SHP77 (cell line): ENCODE results near the gene G6PC1.
"Not testable (repeated sequence)": the region's sequence is repeated elsewhere in the genome, so short reads cannot be mapped to it uniquely, and the experiment has no call there.

Source experiments
- DNase-seq, 2 experiments: peaks; one replicate each; lab custom pipeline; 2025; lab: John Stamatoyannopoulos, UW

Gene G6PC1

DNA sequence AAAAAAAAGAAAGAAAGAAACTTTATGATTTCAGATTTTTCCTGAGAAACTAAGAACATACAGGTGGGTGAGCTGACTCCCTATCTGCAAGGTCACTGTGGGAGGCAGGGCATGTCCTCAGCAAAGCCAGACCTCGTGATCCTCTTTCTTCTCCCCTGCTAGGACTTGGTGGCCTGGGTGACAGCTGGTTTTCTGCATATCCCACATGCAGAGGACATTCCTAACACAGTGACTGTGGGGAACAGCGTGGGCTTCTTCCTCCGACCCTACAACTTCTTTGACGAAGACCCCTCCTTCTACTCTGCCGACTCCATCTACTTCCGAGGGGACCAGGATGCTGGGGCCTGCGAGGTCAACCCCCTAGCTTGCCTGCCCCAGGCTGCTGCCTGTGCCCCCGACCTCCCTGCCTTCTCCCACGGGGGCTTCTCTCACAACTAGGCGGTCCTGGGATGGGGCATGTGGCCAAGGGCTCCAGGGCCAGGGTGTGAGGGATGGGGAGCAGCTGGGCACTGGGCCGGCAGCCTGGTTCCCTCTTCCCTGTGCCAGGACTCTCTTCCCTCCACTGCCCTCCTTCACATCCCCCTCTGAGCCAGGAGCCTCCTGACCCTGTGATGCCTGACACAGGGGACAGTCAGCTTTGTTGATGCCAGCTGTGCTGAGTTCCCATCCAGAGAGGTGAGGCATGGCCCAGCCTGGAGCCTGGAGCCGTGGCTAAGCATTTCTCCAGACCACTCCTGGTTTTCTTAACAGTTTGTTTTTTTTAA is 26.5 kb upstream of the G6PC1 start:
- not testable (repeated sequence) for DNase-seq

DNA sequence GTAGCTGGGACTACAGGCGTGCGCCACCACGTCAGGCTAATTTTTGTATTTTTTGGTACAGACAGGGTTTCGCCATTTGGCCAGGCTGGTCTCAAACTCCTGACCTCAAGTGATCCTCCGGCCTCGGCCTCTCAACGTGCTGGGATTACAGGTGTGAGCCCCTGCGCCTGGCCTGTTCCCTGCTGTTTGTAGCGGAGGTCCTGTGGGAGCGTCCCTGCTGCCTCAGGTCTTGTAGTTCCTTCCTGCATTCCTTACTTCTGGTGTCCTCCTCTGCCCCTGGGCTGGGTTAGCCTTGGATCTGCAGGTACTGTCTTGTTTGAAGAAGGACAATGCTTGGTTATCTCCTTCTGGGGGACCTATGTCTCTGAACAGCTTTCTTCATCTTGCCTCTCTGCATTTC is 23.6 kb upstream of the G6PC1 start:
- DNase-seq, result no peak

GRCh38 chr17:42878123-42878880 is 22.3 kb upstream of the G6PC1 start:
- DNase-seq, result no peak

GRCh38 chr17:42878924-42879595 is 21.5 kb upstream of the G6PC1 start:
- no peak for DNase-seq

- DNase-seq, result no peak
Observed at GRCh38 chr17:42879596-42879985, 21.0 kb upstream of the G6PC1 start.

GRCh38 chr17:42880776-42881310 is 19.8 kb upstream of the G6PC1 start:
- no peak for DNase-seq

GRCh38 chr17:42881706-42882105 is 18.9 kb upstream of the G6PC1 start:
- DNase-seq, result not testable (repeated sequence)

DNA sequence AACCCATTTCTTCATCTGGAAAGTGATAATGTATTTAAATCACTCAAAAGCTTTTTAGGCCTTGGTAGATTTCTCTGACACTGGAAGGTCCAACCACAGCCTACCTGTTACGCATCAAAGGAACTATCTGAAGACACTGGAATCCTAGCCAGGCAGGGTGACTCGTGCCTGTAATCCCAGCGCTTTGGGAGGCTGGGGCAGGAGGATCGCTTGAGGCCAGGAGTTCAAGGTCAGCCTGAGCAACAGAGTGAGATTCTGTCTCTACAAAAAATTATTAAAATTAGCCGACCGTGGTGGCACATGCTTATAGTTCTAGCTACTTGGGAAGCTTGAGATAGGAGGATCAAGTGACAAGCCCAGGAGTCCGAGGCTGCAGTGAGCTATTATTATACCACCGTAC is 18.4 kb upstream of the G6PC1 start:
- no peak for DNase-seq

GRCh38 chr17:42883802-42884558 is 16.6 kb upstream of the G6PC1 start:
- no peak for DNase-seq

GRCh38 chr17:42885806-42886205 is 14.8 kb upstream of the G6PC1 start:
- not testable (repeated sequence) for DNase-seq

- DNase-seq, result no peak
Observed at GRCh38 chr17:42886283-42887176, 14.1 kb upstream of the G6PC1 start.

GRCh38 chr17:42889809-42890208 is 10.8 kb upstream of the G6PC1 start:
- DNase-seq, result no peak

GRCh38 chr17:42891539-42892152 is 9.0 kb upstream of the G6PC1 start:
- DNase-seq, result peak; percentile 5 to 25

- no peak for DNase-seq
Observed at GRCh38 chr17:42893359-42893758, 7.2 kb upstream of the G6PC1 start.

- DNase-seq, result no peak
Observed at GRCh38 chr17:42894283-42895184, 6.1 kb upstream of the G6PC1 start.

DNA sequence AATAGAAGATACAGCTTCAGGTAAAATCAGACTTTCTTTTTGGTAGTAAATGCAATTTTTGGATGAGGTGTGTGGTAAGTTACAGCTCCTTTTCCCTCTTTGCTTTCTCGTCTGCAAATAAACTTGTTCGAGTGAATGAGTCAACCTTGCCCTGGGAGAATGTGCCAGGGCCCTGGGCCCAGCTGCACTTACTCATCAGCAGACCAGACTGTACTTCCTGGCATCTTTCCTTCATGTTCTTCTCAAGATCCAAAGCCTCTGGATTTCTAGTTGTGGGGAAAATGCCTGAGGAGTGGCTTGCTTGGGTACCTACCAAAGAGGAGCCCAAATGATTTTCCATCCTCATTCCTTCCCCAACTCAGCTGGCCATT is 5.4 kb upstream of the G6PC1 start:
- no peak for DNase-seq

DNA sequence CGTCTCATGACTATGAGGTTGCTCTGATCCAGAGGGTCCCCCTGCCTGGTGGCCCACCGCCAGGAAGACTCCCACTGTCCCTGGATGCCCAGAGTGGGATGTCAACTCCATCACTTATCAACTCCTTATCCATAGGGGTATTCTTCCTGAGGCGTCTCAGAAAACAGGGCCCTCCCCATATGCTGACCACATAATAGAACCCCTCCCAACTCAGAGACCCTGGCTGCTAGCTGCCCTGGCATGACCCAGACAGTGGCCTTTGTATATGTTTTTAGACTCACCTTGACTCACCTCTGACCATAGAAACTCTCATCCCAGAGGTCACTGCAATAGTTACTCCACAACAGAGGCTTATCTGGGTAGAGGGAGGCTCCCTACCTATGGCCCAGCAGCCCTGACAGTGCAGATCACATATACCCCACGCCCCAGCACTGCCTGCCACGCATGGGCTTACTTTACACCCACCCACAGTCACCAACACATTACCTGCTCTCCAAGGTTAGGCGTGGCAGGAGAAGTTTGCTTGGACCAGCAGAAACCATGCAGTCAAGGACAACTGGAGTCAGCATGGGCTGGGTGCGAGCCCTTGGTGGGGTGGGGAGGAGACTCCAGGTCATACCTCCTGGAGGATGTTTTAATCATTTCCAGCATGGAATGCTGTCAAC is 2.3 kb upstream of the G6PC1 start:
- DNase-seq, result no peak

GRCh38 chr17:42899981-42900380 is 618 bp upstream of the G6PC1 start:
- DNase-seq, result not testable (repeated sequence)
